Measurements from ENCODE around the gene RAB11FIP3. TPM values are rescaled to one million over a fixed set of nuclear protein-coding genes. Genes with fewer than 3 reads are reported as not detected.

The RAB11FIP3 gene
- total and polyA plus RNA-seq, 9 of the 15 experiments (the other 6 are each of a cell fraction or from before 2014, with no cell fraction given) = 0.46 to 13.1 (median 4.3) TPM

DNA sequence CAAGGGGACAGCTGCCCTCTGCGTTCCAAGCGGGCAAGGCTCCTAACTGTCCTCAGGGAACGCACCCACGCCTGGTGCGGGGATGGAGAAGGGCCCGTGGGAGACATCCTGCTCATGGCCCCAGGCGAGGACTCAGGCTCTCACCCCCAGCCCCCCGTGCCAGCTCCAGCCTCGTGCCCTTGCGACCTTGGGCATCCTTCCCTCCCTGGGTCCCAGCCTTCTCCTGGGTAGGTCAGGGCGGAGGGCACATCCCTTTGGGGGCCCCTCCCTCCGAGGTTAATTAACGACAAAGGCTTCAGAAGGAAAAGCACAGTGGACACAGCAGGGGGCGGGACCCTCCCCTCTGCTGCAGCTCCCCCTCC is 46.6 kb upstream of the RAB11FIP3 start (continued):
- TF ChIP-seq, protein P1, sequence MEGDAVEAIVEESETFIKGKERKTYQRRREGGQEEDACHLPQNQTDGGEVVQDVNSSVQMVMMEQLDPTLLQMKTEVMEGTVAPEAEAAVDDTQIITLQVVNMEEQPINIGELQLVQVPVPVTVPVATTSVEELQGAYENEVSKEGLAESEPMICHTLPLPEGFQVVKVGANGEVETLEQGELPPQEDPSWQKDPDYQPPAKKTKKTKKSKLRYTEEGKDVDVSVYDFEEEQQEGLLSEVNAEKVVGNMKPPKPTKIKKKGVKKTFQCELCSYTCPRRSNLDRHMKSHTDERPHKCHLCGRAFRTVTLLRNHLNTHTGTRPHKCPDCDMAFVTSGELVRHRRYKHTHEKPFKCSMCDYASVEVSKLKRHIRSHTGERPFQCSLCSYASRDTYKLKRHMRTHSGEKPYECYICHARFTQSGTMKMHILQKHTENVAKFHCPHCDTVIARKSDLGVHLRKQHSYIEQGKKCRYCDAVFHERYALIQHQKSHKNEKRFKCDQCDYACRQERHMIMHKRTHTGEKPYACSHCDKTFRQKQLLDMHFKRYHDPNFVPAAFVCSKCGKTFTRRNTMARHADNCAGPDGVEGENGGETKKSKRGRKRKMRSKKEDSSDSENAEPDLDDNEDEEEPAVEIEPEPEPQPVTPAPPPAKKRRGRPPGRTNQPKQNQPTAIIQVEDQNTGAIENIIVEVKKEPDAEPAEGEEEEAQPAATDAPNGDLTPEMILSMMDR (IDR thresholded peaks at IDR 0.05 in 2 of 3, conservative IDR thresholded peaks at IDR 0.05 in 1 of 3; ENCODE audit: insufficient read depth in 2 of 3, low read depth in 1 of 3, low read length in 3 of 3) = no peak
- TF ChIP-seq RBFOX2 (IDR thresholded peaks at IDR 0.05; ENCODE audit: low read depth, low read length) (peak; percentile 29), ATF3 (IDR thresholded peaks at IDR 0.05) (no peak), ATF3 (CRISPR knock-in tag; conservative IDR thresholded peaks at IDR 0.05) (no peak), ZNF717 (CRISPR knock-in tag; IDR thresholded peaks at IDR 0.05) (no peak), SP2 (IDR thresholded peaks at IDR 0.05; ENCODE audit: extremely low read depth, low read depth, low read length, poor library complexity, severe bottlenecking) (no peak), ZBTB7A (IDR thresholded peaks at IDR 0.05; ENCODE audit: borderline replicate concordance, control insufficient read depth, low read depth, low read length) (peak; percentile 39; the same call in 1 of the 2 replicates), ZC3H8 (IDR thresholded peaks at IDR 0.05) (no peak)
- TF ChIP-seq, protein P2, sequence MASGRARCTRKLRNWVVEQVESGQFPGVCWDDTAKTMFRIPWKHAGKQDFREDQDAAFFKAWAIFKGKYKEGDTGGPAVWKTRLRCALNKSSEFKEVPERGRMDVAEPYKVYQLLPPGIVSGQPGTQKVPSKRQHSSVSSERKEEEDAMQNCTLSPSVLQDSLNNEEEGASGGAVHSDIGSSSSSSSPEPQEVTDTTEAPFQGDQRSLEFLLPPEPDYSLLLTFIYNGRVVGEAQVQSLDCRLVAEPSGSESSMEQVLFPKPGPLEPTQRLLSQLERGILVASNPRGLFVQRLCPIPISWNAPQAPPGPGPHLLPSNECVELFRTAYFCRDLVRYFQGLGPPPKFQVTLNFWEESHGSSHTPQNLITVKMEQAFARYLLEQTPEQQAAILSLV (tag; IDR thresholded peaks at IDR 0.05) = no peak
- TF ChIP-seq, protein P3, sequence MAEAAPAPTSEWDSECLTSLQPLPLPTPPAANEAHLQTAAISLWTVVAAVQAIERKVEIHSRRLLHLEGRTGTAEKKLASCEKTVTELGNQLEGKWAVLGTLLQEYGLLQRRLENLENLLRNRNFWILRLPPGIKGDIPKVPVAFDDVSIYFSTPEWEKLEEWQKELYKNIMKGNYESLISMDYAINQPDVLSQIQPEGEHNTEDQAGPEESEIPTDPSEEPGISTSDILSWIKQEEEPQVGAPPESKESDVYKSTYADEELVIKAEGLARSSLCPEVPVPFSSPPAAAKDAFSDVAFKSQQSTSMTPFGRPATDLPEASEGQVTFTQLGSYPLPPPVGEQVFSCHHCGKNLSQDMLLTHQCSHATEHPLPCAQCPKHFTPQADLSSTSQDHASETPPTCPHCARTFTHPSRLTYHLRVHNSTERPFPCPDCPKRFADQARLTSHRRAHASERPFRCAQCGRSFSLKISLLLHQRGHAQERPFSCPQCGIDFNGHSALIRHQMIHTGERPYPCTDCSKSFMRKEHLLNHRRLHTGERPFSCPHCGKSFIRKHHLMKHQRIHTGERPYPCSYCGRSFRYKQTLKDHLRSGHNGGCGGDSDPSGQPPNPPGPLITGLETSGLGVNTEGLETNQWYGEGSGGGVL (CRISPR knock-in tag; IDR thresholded peaks at IDR 0.05) = no peak
- TF ChIP-seq, protein P4, sequence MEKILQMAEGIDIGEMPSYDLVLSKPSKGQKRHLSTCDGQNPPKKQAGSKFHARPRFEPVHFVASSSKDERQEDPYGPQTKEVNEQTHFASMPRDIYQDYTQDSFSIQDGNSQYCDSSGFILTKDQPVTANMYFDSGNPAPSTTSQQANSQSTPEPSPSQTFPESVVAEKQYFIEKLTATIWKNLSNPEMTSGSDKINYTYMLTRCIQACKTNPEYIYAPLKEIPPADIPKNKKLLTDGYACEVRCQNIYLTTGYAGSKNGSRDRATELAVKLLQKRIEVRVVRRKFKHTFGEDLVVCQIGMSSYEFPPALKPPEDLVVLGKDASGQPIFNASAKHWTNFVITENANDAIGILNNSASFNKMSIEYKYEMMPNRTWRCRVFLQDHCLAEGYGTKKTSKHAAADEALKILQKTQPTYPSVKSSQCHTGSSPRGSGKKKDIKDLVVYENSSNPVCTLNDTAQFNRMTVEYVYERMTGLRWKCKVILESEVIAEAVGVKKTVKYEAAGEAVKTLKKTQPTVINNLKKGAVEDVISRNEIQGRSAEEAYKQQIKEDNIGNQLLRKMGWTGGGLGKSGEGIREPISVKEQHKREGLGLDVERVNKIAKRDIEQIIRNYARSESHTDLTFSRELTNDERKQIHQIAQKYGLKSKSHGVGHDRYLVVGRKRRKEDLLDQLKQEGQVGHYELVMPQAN (IDR thresholded peaks at IDR 0.05; ENCODE audit: borderline replicate concordance) = no peak

Data from K562 (cell line).